DMS53 treated with DMSO at 0.1 percent for 48 hours (cell line): ENCODE results near the gene PADI1.

Experiments used
- DNase-seq: peaks from one replicate; lab custom pipeline; 2025; ENCODE audit not compliant: unreplicated experiment; lab: John Stamatoyannopoulos, UW

Gene PADI1

DNA sequence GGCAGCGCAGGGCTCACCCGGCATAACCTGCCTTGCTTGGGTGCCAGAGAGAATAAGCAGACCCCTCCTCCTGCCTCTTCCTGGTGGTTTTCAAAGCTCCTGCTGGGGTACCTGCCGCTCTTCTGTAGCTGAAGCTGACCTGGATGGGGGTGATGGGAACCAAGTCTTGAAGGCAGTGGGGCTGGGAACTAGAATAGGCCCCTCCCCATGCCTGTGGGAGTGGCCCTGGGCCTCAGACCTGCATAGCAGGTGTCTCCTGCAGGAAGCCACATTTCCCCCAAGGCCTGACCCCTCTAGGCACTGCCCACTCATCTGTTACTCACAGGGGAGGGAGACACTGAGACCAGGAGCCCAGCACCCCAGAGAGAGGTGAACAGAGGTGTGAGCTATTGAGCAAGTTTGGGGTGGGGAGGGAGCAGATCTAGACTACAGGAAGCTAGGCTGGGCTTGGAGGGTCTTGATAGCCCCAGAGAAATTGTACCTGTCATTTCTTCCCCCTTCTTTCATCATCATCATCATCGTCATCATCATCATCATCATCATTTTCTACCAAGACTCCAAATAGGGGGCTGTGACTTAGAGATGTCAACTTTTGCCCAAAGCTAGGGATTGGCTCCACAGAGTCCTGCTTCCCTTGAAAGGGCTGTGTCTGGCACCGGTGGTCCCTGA is 10.1 kb downstream of the PADI1 start:
- no peak for DNase-seq

DNA sequence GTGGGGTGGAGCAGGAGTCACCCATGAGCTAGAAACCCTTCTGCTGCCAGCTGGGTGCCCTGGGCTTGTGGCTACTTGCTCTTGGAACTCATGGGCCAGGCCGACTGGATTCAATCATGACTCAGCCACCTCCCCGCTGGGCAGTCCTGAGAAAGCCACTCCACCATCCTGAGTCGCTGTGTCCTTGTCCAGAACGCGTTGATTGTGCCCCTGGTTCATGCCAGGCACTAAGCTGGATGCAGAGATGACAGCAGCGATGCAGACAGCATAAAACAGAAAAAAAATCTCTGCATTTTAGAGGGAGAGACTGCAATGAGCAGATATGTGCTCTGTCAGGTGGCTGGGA is 10.6 kb downstream of the PADI1 start:
- DNase-seq: no peak

- DNase-seq: no peak
Observed at GRCh38 chr1:17216078-17216477, 11.2 kb downstream of the PADI1 start.

- DNase-seq: no peak
Observed at GRCh38 chr1:17217607-17218006, 12.7 kb downstream of the PADI1 start.

GRCh38 chr1:17218939-17219338 is 14.0 kb downstream of the PADI1 start:
- no peak for DNase-seq

DNA sequence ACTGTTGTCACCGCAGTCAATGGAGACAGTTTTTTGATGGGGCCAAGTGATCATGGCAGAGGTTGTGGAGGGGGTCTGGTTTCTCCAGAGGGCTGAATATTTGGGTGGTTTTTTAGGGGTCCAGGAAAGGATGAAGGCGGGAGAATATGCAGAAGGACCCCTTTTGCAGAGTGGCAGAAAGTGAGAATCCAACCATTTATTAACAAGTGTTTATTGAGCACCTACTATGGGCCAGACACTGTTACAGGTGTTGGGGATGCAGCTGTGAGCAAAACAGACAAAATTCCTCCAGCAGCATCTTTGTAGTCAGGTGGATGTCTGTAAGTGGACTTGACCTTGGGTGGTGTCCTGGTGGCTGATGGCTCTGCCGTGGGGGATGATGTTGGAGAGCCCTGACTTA is 15.4 kb downstream of the PADI1 start:
- no peak for DNase-seq

DNA sequence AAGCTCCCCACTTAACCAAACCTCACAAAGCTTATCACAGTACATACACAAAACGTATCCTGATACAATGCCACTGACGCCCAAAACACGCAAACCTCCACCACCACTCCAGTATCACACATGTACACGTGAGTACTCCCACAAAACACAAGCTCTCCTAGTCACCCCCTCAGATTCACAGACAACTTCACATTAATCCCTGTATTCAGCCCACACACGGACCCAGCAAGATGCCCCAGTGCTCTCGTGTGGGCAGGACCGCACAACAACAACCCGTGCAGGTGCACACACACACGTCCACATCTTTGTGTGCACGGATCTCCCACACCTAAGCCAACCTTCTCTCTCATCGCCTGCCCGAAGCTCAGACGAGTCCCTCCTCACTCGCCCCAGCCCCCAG is 17.6 kb downstream of the PADI1 start:
- DNase-seq: no peak

GRCh38 chr1:17224434-17224833 is 19.5 kb downstream of the PADI1 start:
- no peak for DNase-seq

GRCh38 chr1:17225140-17225539 is 20.2 kb downstream of the PADI1 start:
- no peak for DNase-seq

- DNase-seq: no peak
Observed at GRCh38 chr1:17227358-17227915, 22.5 kb downstream of the PADI1 start.

DNA sequence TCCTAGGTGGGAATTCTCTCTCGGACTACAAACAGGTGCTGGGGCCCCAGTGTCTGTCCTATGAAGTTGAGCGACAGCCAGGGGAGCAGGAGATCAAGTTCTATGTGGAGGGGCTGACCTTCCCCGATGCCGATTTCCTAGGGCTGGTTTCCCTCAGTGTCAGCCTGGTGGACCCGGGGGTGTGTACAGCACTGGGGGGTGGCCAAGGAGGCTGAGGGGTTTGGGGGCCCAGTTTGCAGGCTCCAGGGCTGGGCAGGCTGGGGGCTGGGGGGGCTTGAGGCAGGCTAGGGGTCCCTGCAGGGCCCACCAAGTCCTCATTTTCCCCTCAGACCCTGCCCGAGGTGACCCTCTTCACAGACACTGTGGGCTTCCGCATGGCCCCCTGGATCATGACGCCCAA is 23.7 kb downstream of the PADI1 start:
- DNase-seq: no peak

- DNase-seq: no peak
Observed at GRCh38 chr1:17229379-17229778, 24.5 kb downstream of the PADI1 start.

DNA sequence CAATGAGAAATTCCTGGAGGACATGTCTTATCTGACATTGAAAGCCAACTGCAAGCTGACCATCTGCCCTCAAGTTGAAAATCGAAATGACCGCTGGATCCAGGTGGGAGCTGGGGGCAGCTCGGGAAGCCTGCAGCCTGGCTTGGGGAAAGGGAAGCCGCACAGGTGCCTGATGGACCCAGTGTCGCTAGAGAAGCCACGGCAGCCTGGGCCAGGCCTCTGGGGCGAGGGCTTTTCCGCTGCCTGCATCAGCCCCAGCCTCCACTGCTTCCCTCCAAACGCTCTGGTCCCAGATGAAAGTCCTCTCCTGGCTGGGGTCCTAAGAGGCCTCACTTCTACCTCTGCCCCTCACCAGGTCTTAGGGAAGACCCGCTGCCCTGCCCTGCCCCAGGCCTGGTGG is 25.2 kb downstream of the PADI1 start:
- no peak for DNase-seq

- no peak for DNase-seq
Observed at GRCh38 chr1:17230671-17231310, 25.9 kb downstream of the PADI1 start.

GRCh38 chr1:17232759-17233661 is 28.1 kb downstream of the PADI1 start:
- peak; percentile 82 for DNase-seq

DNA sequence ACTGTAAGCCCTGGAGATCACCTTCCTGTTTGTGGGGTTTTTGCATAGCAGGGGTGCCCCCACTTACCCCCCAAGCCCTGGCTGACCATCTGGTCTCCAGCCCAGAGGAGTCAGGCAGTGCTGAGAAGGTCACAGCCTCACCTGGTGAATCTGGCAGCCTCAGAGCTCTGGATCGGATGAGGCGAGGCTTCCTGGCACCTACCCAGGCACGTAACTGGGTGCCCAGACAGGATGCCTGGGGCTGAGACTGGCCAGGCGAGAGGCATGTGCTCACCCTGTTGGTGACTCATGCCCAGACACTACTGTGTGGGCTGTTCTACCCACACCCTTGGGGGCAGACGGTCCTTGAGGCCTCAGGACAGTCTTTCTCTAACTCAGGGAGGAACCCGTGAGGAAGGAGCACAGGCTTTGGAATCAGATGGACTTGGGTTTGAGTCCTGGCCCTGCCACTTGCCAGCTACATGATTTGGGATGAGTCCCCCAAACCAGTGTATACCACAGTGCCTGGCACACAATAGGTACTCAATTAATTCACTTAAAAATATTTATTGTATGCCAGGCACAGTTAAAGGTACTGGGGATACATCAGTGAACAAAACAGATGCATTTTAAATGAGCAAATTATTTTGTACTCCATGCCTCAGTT is 28.9 kb downstream of the PADI1 start:
- peak; percentile 68 for DNase-seq

DNA sequence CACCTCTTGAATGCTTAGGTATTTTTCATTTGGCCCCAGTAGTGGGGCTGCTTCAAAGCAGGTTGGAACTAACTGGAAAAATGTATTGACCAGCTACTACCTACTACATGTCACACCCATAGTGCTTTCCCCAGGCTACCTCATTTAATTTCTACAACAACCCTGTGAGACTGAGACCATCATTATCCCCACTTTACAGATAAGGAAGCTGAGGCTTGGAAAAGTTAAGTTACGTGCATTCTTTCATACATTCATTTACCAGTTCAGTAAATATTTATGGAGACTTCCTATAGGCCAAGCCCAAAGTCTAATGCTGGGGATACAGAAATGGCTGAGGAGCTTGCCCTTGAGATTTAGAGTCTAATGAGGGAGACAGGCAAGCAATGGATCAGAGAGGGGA is 29.5 kb downstream of the PADI1 start:
- no peak for DNase-seq

- DNase-seq: no peak
Observed at GRCh38 chr1:17235135-17235885, 30.4 kb downstream of the PADI1 start.

DNA sequence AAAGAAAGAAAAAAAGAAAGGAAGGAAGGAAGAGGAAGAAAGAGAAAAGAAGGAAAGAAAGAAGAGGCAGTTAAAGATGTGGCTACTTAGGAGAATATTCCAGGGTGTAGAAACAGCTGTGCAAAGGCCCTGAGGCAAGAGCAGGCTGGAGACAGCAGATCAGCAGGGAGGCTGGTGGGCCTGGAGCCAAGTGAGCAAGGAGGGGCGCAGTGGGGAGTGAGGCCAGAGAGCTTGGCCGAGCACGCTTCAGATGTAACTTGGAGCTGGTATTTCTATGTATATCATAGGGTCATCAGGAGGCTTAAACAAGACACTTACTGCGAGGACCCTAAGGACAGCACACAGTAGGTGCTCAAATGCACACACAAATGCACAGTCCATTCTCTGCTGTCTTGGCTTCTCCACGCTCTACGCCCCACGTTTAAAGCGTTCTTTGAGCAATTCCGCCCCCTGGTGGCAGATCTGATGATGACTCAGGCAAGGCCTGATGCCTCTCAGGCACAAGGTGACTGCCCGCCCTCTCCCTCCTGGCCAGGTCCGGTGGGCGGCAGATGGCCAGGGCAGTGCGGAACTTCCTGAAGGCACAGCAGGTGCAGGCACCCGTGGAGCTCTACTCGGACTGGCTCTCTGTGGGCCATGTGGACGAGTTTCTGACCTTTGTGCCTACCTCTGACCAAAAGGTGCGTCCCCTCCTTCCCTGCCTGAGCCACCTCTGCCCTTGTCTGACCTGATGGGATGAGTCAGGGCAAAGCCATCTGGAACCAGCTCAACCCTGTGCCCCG is 32.0 kb downstream of the PADI1 start:
- DNase-seq: peak; percentile 83

GRCh38 chr1:17237561-17237903 is 32.6 kb downstream of the PADI1 start:
- DNase-seq: no peak
